ENCODE results near the gene DTNBP1.

The DTNBP1 gene

GRCh38 chr6:15572296-15573016, 90.4 kb downstream of the DTNBP1 start:
- H3K4me1 ChIP-seq (ENCODE audit: control insufficient read depth, insufficient read depth, low read length) = no peaks in the 10 kb centered on the region
- H3K4me3 ChIP-seq (ENCODE audit: low read depth, low read length) = no peak overlapping the region
- no peak for TF ChIP-seq ZNF610 (tag by site-specific recombination; IDR thresholded peaks at IDR 0.05; ENCODE audit: borderline replicate concordance)
- TF ChIP-seq ZBTB7A (tag by site-specific recombination; IDR thresholded peaks at IDR 0.05; ENCODE audit: low read depth) = no peak
- no peak for TF ChIP-seq ZXDB (tag by site-specific recombination; IDR thresholded peaks at IDR 0.05)
- no peak for TF ChIP-seq ZBTB8A (tag by site-specific recombination; IDR thresholded peaks at IDR 0.05)
- TF ChIP-seq ZNF707 (tag by site-specific recombination; IDR thresholded peaks at IDR 0.05) = no peak
- TF ChIP-seq ZNF560 (tag by site-specific recombination; IDR thresholded peaks at IDR 0.05; ENCODE audit: borderline replicate concordance) = no peak
- TF ChIP-seq ZNF221 (tag by site-specific recombination; IDR thresholded peaks at IDR 0.05; ENCODE audit: borderline replicate concordance) = no peak
- no peak for TF ChIP-seq SP3 (tag by site-specific recombination; IDR thresholded peaks at IDR 0.05)
- no peak for TF ChIP-seq ZNF174 (tag by site-specific recombination; IDR thresholded peaks at IDR 0.05)
- no peak for TF ChIP-seq SP7 (tag by site-specific recombination; IDR thresholded peaks at IDR 0.05)
- TF ChIP-seq PRDM6 (tag by site-specific recombination; IDR thresholded peaks at IDR 0.05) = no peak
- TF ChIP-seq TCF7L2 (IDR thresholded peaks at IDR 0.05; ENCODE audit: borderline replicate concordance, low read depth, low read length) = no peak
- TF ChIP-seq ZNF169 (tag by site-specific recombination; IDR thresholded peaks at IDR 0.05) = no peak
- TF ChIP-seq ZNF19 (tag by site-specific recombination; IDR thresholded peaks at IDR 0.05; ENCODE audit: low read depth) = no peak
- no peaks in the 10 kb centered on the region for H3K9me3 ChIP-seq (ENCODE audit: control insufficient read depth, insufficient read depth, low read depth, low read length)
- POLR2A ChIA-PET = no interaction called here
- no peaks in the 10 kb centered on the region; a peak in 1 of 3 replicates for H3K36me3 ChIP-seq (ENCODE audit: control insufficient read depth in 2 of 2, insufficient read depth in 1 of 2, low read length in 2 of 2)
- H3K27ac ChIP-seq (ENCODE audit: extremely low read depth, low read depth, low read length) = no peak overlapping the region
- CTCF ChIA-PET = interaction anchor here (0.6 to 0.7 kb wide), 2 partner anchors 13 to 56 kb away, joined by 3 read pairs; no protein-coding TSS in a partner anchor

GRCh38 chr6:15570171-15570570, 92.7 kb downstream of the DTNBP1 start:
- H3K27ac ChIP-seq (ENCODE audit: extremely low read depth, low read depth, low read length) = no peak overlapping the region
- ChIA-PET CTCF (interaction anchor here (0.7 kb wide), 1 partner anchor 1441 kb away, joined by 3 read pairs; no protein-coding TSS in a partner anchor), POLR2A (no interaction called here)
- no peak for TF ChIP-seq ZNF19 (tag by site-specific recombination; IDR thresholded peaks at IDR 0.05; ENCODE audit: low read depth)
- no peak for TF ChIP-seq IKZF3 (tag by site-specific recombination; IDR thresholded peaks at IDR 0.05)
- no peak for TF ChIP-seq ZNF155 (tag by site-specific recombination; IDR thresholded peaks at IDR 0.05)
- H3K36me3 ChIP-seq (ENCODE audit: control insufficient read depth in 2 of 2, insufficient read depth in 1 of 2, low read length in 2 of 2) = no peaks in the 10 kb centered on the region; a peak in 1 of 3 replicates
- no peak overlapping the region for H3K4me3 ChIP-seq (ENCODE audit: low read depth, low read length)
- no peaks in the 10 kb centered on the region for H3K9me3 ChIP-seq (ENCODE audit: control insufficient read depth, insufficient read depth, low read depth, low read length)
- H3K4me1 ChIP-seq (ENCODE audit: control insufficient read depth, insufficient read depth, low read length) = no peaks in the 10 kb centered on the region

GRCh38 chr6:15569035-15569995, 93.5 kb downstream of the DTNBP1 start:
- CTCF ChIA-PET = no interaction called here
- no peaks in the 10 kb centered on the region; a peak in 1 of 3 replicates for H3K36me3 ChIP-seq (ENCODE audit: control insufficient read depth in 2 of 2, insufficient read depth in 1 of 2, low read length in 2 of 2)
- POLR2A ChIA-PET = no interaction called here
- no peaks in the 10 kb centered on the region for H3K4me1 ChIP-seq (ENCODE audit: control insufficient read depth, insufficient read depth, low read length)
- H3K4me3 ChIP-seq (ENCODE audit: low read depth, low read length) = no peak overlapping the region
- H3K9me3 ChIP-seq (ENCODE audit: control insufficient read depth, insufficient read depth, low read depth, low read length) = no peaks in the 10 kb centered on the region
- H3K27ac ChIP-seq (ENCODE audit: extremely low read depth, low read depth, low read length) = no peak overlapping the region
- TF ChIP-seq ZNF623 (tag by site-specific recombination; IDR thresholded peaks at IDR 0.05) = no peak
- TF ChIP-seq ZBTB20 (tag by site-specific recombination; IDR thresholded peaks at IDR 0.05) = no peak
- TF ChIP-seq ZNF792 (tag by site-specific recombination; IDR thresholded peaks at IDR 0.05) = no peak
- TF ChIP-seq BCL11B (tag by site-specific recombination; IDR thresholded peaks at IDR 0.05; ENCODE audit: low read depth) = no peak
- no peak for TF ChIP-seq ZNF140 (tag by site-specific recombination; IDR thresholded peaks at IDR 0.05)
- TF ChIP-seq YY2 (tag by site-specific recombination; IDR thresholded peaks at IDR 0.05) = no peak
- TF ChIP-seq ZNF121 (tag by site-specific recombination; IDR thresholded peaks at IDR 0.05) = no peak
- TF ChIP-seq YY1 (tag by site-specific recombination; IDR thresholded peaks at IDR 0.05) = no peak
- no peak for TF ChIP-seq REST (tag by site-specific recombination; IDR thresholded peaks at IDR 0.05)

All from HEK293 (cell line).